PFSK-1 (cell line): ENCODE results near the gene ASB10.

Source experiments
- POLR2AphosphoS5 ChIP-seq: IDR thresholded peaks from 2 replicates; pipeline ENCODE4 v1.6.1; 2012; ENCODE audit warnings: low read depth, mild to moderate bottlenecking, control low read depth, low read length, moderate library complexity
- TAF1 ChIP-seq: IDR thresholded peaks from 2 replicates; pipeline ENCODE4 v1.6.1; 2012; ENCODE audit warnings: low read length, control low read depth, borderline replicate concordance; ENCODE audit not compliant: insufficient read depth
- TF ChIP-seq, protein P1 (sequence below), 2 experiments: IDR thresholded peaks; 2 replicates each; pipeline versions ENCODE4 v1.6.1 to v1.8.0; 2011 to 2012; ENCODE audit warnings: low read depth in 2 of 2, low read length in 2 of 2, control low read depth in 1 of 2, inconsistent platforms in 1 of 2, mild to moderate bottlenecking in 1 of 2, moderate library complexity in 1 of 2; ENCODE audit not compliant: insufficient read depth in 1 of 2

DNA sequence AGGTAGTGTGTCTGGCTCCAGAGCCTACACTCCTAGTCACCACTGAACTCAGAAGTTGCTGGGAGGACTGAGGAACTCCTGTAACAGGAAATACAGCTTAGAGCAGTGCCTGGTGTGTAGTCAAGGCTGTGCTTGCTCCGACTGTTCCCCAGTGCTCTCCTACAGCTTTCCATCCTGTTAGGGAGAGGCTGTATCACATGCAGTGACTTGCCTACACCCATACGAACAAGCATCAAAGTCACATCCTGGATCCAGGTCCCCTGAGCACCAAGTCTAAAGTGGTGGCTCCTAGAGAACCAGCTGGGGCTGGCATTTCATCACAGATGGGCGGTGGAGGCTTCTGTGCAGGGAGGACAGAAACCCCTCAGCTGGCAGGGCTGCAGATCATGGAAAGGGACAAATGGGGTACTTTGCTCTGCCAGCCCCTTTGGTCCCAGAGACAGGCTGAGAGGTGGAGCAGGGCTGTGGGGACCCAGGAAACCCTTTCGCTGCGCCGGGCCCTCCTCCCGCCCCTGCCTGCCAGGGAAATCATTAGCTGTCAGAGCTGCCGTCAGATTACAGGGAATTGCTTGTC is 7.7 kb downstream of the ASB10 start:
- no peak for TF ChIP-seq POLR2AphosphoS5
- no peak for TF ChIP-seq TAF1
- TF ChIP-seq, protein P1, sequence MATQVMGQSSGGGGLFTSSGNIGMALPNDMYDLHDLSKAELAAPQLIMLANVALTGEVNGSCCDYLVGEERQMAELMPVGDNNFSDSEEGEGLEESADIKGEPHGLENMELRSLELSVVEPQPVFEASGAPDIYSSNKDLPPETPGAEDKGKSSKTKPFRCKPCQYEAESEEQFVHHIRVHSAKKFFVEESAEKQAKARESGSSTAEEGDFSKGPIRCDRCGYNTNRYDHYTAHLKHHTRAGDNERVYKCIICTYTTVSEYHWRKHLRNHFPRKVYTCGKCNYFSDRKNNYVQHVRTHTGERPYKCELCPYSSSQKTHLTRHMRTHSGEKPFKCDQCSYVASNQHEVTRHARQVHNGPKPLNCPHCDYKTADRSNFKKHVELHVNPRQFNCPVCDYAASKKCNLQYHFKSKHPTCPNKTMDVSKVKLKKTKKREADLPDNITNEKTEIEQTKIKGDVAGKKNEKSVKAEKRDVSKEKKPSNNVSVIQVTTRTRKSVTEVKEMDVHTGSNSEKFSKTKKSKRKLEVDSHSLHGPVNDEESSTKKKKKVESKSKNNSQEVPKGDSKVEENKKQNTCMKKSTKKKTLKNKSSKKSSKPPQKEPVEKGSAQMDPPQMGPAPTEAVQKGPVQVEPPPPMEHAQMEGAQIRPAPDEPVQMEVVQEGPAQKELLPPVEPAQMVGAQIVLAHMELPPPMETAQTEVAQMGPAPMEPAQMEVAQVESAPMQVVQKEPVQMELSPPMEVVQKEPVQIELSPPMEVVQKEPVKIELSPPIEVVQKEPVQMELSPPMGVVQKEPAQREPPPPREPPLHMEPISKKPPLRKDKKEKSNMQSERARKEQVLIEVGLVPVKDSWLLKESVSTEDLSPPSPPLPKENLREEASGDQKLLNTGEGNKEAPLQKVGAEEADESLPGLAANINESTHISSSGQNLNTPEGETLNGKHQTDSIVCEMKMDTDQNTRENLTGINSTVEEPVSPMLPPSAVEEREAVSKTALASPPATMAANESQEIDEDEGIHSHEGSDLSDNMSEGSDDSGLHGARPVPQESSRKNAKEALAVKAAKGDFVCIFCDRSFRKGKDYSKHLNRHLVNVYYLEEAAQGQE (IDR thresholded peaks at IDR 0.05; ENCODE audit: insufficient read depth in 1 of 2, low read depth in 2 of 2, low read length in 2 of 2): no peak
